Measurements from ENCODE around the gene COL7A1.
A peak's percentile ranks its signal among the peaks of the same experiment; 100 is the strongest.

The COL7A1 gene

DNA sequence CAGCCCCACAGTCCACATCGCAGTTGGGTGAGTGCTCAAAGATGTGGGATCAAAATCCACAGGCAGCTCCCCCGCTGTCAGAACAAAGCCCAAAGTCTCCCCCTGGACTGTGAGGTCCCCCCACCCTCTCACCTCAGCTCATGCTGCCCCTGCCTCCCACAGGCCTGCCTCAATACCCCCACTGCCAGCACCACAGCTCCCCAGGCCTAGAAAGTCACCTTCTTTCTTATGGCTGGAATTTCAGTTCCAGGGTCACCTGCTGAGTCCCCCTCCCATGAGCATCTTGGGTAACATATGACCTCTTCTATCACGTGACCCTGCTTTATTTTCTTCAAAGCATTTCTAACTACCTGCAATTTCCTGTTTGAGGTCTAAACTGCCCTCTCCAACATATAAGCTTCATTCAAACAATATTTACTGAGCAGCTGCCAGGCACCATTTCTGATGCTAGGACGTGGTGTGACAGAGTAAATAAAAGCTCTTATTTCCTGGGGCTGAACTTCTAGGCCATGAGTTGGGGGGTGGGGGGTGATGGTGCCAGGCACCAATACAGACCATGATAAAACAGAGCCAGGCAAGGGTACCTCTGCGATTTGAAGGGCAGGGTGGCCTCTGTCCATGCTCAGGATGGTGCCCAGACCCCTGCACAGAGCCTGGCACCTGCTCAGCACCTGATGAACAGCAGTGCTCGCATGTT, 28.9 kb upstream of the COL7A1 start:
- DNase-seq, result no peak
- in situ Hi-C loops (cut with HindIII; ENCODE audit: low pct_ligation_motif_present, low pct_unique_long_range_greater_than_20kb, low sequenced_read_pairs), result no loop called here

DNA sequence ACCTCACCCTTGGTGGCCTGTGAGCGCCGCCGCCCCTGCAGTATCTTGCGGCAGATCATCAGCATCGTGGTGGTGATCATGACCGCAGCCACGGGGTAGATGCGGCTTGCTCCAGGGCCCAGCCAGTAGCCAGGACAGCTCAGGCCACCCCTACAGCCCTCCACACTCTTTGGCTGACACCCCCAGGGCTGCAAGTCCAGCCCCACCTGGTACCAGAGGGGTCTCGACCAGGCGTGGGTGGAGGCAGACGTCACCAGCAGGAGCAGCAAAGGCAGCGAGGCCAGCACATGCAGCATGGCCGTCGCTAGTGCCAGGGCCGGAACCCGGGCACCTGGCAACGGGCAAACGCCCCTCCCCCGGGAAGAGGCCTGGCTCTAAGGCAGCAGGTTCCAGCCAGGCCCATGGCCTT, 26.3 kb upstream of the COL7A1 start, which contains the start of gene TMEM89:
TMEM89 (minus strand) TSS at position 309 of the 409 bp plus-strand sequence; CDS start at position 296, 13 bp downstream.
- in situ Hi-C loops (cut with HindIII; ENCODE audit: low pct_ligation_motif_present, low pct_unique_long_range_greater_than_20kb, low sequenced_read_pairs), result no loop called here

GRCh38 chr3:48619541-48620524, 24.7 kb upstream of the COL7A1 start:
- in situ Hi-C loops (cut with HindIII; ENCODE audit: low pct_ligation_motif_present, low pct_unique_long_range_greater_than_20kb, low sequenced_read_pairs), result no loop called here
- DNase-seq, result no peak

More for the DNA sequence above, 26.3 kb upstream of the COL7A1 start, which contains the start of gene TMEM89:
- DNase-seq, result no peak

DNA sequence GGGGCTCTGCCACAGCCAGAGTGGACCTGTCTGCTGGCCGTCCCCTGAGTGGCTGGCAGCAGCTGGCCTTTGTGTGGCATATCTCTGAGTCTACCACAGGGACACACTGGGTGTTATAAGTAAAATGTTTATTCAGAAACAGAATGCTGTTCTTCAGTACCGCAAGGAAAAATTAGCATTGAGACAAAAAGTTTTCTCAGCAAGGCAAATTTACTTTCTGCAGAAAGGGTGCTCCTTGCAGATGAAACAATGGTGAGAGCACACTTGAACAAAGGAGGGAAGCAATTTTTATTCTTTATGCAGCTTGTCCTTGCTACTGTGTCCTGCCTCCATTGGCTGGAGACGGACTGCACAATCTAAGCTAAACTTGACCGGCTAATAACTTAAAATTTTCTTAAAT, 22.4 kb upstream of the COL7A1 start:
- no peak for DNase-seq
- in situ Hi-C loops (cut with HindIII; ENCODE audit: low pct_ligation_motif_present, low pct_unique_long_range_greater_than_20kb, low sequenced_read_pairs), result no loop called here

DNA sequence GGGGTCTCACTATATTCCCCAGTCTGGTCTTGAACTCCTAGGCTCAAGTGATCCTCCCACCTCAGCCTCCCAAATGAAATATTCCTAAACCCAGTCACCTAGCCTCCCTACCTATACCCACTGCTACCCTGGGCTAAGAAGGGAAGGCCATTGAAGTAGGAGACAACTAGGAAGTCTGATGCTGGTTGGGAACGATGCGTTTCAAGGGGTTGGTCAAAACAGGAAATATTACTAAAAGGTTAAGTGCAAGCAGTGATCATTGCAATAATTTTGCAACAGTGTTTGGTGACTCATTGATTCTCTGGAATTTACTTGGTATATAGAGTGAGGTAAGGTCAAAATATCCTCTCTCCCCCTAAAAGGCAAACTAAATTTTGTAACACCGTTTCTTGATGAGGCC, 18.9 kb upstream of the COL7A1 start:
- DNase-seq, result no peak
- in situ Hi-C loops (cut with HindIII; ENCODE audit: low pct_ligation_motif_present, low pct_unique_long_range_greater_than_20kb, low sequenced_read_pairs), result no loop called here

DNA sequence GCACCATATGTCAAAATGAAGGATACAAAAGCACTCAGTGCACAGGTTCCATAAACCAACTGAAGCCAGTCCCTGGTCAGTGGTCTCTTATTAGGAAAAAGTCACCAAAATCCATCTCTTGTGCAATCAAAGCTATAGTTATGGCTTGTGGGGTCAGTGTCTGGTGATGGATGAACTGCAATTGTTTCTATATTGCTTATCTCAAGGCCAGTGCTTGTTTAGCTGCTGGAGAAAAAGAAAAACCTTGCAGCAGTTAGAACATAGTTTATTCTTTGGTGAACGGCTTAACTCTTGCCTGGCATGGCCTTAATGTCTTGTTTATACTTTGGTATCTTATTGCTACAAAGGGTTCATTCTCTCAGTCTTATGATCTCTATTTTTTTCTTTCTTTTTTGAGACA, 17.2 kb upstream of the COL7A1 start:
- in situ Hi-C loops (cut with HindIII; ENCODE audit: low pct_ligation_motif_present, low pct_unique_long_range_greater_than_20kb, low sequenced_read_pairs), result no loop called here
- no peak for DNase-seq

GRCh38 chr3:48609088-48610005, 14.2 kb upstream of the COL7A1 start, which contains the start of gene UQCRC1:
Gene UQCRC1, minus strand, starts transcription at chr3:48609646. Its CDS starts 26 bp downstream, at chr3:48609620.
- DNase-seq, result peak; percentile 89
- in situ Hi-C loops (cut with HindIII; ENCODE audit: low pct_ligation_motif_present, low pct_unique_long_range_greater_than_20kb, low sequenced_read_pairs), result no loop called here

DNA sequence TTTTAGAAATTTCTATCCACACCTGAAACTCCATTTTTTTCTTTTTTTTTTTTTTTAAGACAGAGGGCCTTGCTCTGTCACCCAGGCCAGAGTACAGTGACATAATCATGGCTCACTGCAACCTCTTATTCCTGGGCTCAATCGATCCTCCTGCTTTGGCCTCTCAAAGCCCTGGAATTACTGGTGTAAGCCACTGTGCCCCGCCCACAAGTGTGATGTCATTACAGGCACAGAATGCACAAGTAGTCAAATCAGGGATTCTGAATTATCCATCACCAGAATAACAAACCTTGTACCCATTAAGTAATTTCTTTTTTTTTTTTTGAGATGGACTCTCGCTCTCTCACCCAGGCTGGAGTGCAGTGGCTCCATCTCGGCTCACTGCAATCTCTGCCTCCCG, 12.4 kb upstream of the COL7A1 start:
- DNase-seq, result no peak
- in situ Hi-C loops (cut with HindIII; ENCODE audit: low pct_ligation_motif_present, low pct_unique_long_range_greater_than_20kb, low sequenced_read_pairs), result no loop called here

- no peak for DNase-seq
- in situ Hi-C loops (cut with HindIII; ENCODE audit: low pct_ligation_motif_present, low pct_unique_long_range_greater_than_20kb, low sequenced_read_pairs), result no loop called here
Measured at GRCh38 chr3:48601622-48601994, 6.5 kb upstream of the COL7A1 start.

- no peak for DNase-seq
- in situ Hi-C loops (cut with HindIII; ENCODE audit: low pct_ligation_motif_present, low pct_unique_long_range_greater_than_20kb, low sequenced_read_pairs), result no loop called here
Measured at GRCh38 chr3:48600711-48601621, 5.8 kb upstream of the COL7A1 start.

GRCh38 chr3:48599509-48600285, 4.6 kb upstream of the COL7A1 start:
- in situ Hi-C loops (cut with HindIII; ENCODE audit: low pct_ligation_motif_present, low pct_unique_long_range_greater_than_20kb, low sequenced_read_pairs), result no loop called here
- no peak for DNase-seq

- DNase-seq, result no peak
Measured at GRCh38 chr3:48599077-48599501, 4.0 kb upstream of the COL7A1 start.

GRCh38 chr3:48598323-48599076, 3.4 kb upstream of the COL7A1 start:
- in situ Hi-C loops (cut with HindIII; ENCODE audit: low pct_ligation_motif_present, low pct_unique_long_range_greater_than_20kb, low sequenced_read_pairs), result no loop called here
- no peak for DNase-seq

More at GRCh38 chr3:48599077-48599501, 4.0 kb upstream of the COL7A1 start:
- in situ Hi-C loops (cut with HindIII; ENCODE audit: low pct_ligation_motif_present, low pct_unique_long_range_greater_than_20kb, low sequenced_read_pairs), result no loop called here

- no peak for DNase-seq
- in situ Hi-C loops (cut with HindIII; ENCODE audit: low pct_ligation_motif_present, low pct_unique_long_range_greater_than_20kb, low sequenced_read_pairs), result no loop called here
Measured at GRCh38 chr3:48597408-48597800, 2.3 kb upstream of the COL7A1 start.

DNA sequence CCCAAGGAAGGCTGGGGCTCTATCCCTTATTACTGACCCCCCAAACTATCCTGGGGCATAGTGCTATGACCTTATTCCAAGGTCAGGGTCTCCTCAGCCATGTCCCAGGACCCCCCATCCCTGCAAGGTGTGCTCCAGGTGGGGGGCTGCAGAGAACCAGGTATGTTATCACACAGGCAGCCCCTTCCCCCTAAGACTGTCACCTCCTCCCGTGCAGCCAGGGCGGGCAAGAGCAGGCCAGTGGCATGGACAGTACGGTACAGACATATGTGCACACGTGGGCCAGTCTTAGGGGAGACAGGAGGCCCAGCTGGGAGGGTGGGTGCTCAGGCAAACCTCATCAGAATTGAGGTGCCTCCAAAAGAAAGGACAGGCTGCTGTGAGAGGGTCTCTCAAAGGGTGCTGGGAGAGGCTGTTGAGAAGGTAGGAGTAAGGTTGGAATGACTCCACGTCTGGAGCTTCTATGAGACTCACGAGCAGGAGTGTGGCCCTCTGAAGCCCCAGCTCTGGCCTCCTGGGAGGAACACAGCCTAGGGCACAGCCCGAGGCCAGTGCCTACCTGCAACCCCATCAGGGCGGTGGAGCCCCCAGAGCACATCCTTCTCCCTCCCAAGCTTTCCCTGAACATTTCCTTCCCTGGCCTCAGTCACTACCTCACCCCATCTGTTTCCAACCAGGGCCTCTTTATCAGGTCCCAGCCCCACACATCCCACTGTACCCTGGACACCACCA, 1.7 kb upstream of the COL7A1 start:
- no peak for DNase-seq
- in situ Hi-C loops (cut with HindIII; ENCODE audit: low pct_ligation_motif_present, low pct_unique_long_range_greater_than_20kb, low sequenced_read_pairs), result no loop called here

DNA sequence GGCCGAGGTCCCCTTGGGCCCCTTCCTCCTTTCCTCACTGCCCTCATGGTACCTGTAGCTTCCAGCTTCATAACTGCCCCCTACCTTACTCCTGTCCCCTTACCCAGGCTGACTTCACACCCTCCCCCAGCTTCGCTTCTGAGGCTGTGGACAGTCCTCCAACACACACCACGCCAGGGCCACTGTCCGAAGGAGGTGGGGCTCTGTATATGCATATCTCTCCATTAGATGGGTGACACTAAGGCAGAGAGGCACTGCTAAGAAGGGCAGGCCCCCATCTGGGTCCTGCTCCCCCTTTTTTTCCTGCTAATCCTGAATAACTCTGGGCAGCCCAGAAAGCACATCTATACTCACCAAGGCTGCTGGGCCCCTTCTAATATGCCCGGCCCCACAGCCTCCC, 1.0 kb upstream of the COL7A1 start:
- DNase-seq, result no peak
- in situ Hi-C loops (cut with HindIII; ENCODE audit: low pct_ligation_motif_present, low pct_unique_long_range_greater_than_20kb, low sequenced_read_pairs), result no loop called here

Data from ACHN (cell line).